SK-N-SH (cell line): ENCODE measurements around the gene PKP1. TPM values are rescaled to one million over a fixed set of nuclear protein-coding genes. Genes with fewer than 3 reads are reported as not detected.

Experiments used
- CTCF ChIA-PET: fragments of 300-600, 350-600 bp; formaldehyde crosslinking; extraction: SDS; loops from one replicate; lab custom pipeline; 2021; lab: Yijun Ruan, JAX
- POLR2A ChIA-PET: fragments of 350-600 bp; sonication (Branson Sonifier 250); formaldehyde crosslinking; extraction: SDS; loops from one replicate; lab custom pipeline; 2020; ENCODE audit warnings: antibody characterized with exemption, inconsistent platforms; lab: Yijun Ruan, JAX
- DNase-seq: peaks from one replicate; pipeline ENCODE4 v3.0.0; 2012
- H2AFZ ChIP-seq: fragments of 200-600 bp; sonication (generic); 2 replicates; pipeline ENCODE4 v1.8.1; 2016; ENCODE audit warnings: antibody characterized with exemption, mild to moderate bottlenecking, low read depth
- H3F3A ChIP-seq: fragments of 200-600 bp; sonication (generic); replicated peaks from 2 replicates; pipeline ENCODE3; 2016; ENCODE audit warnings: antibody characterized with exemption, mild to moderate bottlenecking; ENCODE audit not compliant: insufficient read depth
- H3K27ac ChIP-seq, 2 experiments: fragments of 200-500 bp in 1 of 2; fragments of 200-600 bp in 1 of 2; sonication (Bioruptor generic) in 1 of 2; sonication (generic), shearing (Covaris generic) in 1 of 2; 2 replicates each; pipeline versions ENCODE4 v1.5.1 to v1.6.1; 2014 to 2016; ENCODE audit warnings: low read depth in 2 of 2, inconsistent platforms in 1 of 2, low read length in 1 of 2, mild to moderate bottlenecking in 1 of 2, mixed read lengths in 1 of 2
- H3K27me3 ChIP-seq: fragments of 200-600 bp; sonication (generic), shearing (Covaris generic); 2 replicates; pipeline ENCODE4 v1.6.1; 2016; ENCODE audit warnings: mixed run types; ENCODE audit not compliant: insufficient read depth
- H3K36me3 ChIP-seq, 2 experiments: fragments of 200-500 bp in 1 of 2; fragments of 200-600 bp in 1 of 2; sonication (Bioruptor generic) in 1 of 2; sonication (generic) in 1 of 2; replicated peaks in 1 of 2; 2 replicates each; pipeline versions ENCODE3 to v1.5.1; 2014 to 2016; ENCODE audit warnings: low read length in 1 of 2, mild to moderate bottlenecking in 1 of 2; ENCODE audit not compliant: insufficient read depth in 2 of 2, control insufficient read depth in 1 of 2
- H3K4me1 ChIP-seq, 2 experiments: fragments of 200-500 bp in 1 of 2; fragments of 200-600 bp in 1 of 2; sonication (Bioruptor generic) in 1 of 2; sonication (generic), shearing (Covaris generic) in 1 of 2; 2 replicates each; pipeline versions ENCODE4 v1.5.1 to v1.6.1; 2014 to 2016; ENCODE audit warnings: low read depth in 1 of 2, low read length in 1 of 2, mixed run types in 1 of 2; ENCODE audit not compliant: insufficient read depth in 2 of 2, control insufficient read depth in 1 of 2
- H3K4me2 ChIP-seq: fragments of 200-600 bp; sonication (generic), shearing (Covaris generic); 2 replicates; pipeline ENCODE4 v1.6.1; 2017; ENCODE audit warnings: mixed run types
- H3K4me3 ChIP-seq, 2 experiments: fragments of 200-500 bp in 1 of 2; fragments of 200-600 bp in 1 of 2; sonication (Bioruptor generic) in 1 of 2; sonication (generic), shearing (Covaris generic) in 1 of 2; 2 replicates each; pipeline versions ENCODE4 v1.5.1 to v1.8.1; 2014 to 2016; ENCODE audit warnings: low read depth in 2 of 2, inconsistent platforms in 1 of 2, low read length in 1 of 2, mild to moderate bottlenecking in 1 of 2, mixed read lengths in 1 of 2, moderate library complexity in 1 of 2
- H3K79me2 ChIP-seq: fragments of 200-600 bp; sonication (generic); 2 replicates; pipeline ENCODE4 v1.8.1; 2017; ENCODE audit warnings: mild to moderate bottlenecking; ENCODE audit not compliant: insufficient read depth
- H3K9ac ChIP-seq: fragments of 200-600 bp; sonication (generic); 2 replicates; pipeline ENCODE4 v1.6.1; 2017; ENCODE audit warnings: mixed run types
- H3K9me2 ChIP-seq: fragments of 200-600 bp; sonication (generic); 2 replicates; pipeline ENCODE4 v1.6.1; 2017; ENCODE audit warnings: mixed run types
- H3K9me3 ChIP-seq: fragments of 200-600 bp; sonication (generic); 2 replicates; pipeline ENCODE4 v1.6.1; 2017; ENCODE audit warnings: mixed run types, mild to moderate bottlenecking, moderate library complexity
- H4K20me1 ChIP-seq: fragments of 200-600 bp; sonication (generic); 2 replicates; pipeline ENCODE4 v1.6.1; 2017; ENCODE audit warnings: mild to moderate bottlenecking, mixed run types; ENCODE audit not compliant: insufficient read depth
- CHD2 ChIP-seq: fragments of 150-350 bp; IDR thresholded peaks from 2 replicates; pipeline ENCODE4 v1.6.1; 2018; ENCODE audit warnings: low read length; ENCODE audit not compliant: partially characterized antibody
- CTCF ChIP-seq: fragments of 200-600 bp; sonication (generic); IDR thresholded peaks from 2 replicates; pipeline ENCODE4 v1.6.1; 2017; ENCODE audit warnings: antibody characterized with exemption, mild to moderate bottlenecking, moderate library complexity
- ELF1 ChIP-seq: IDR thresholded peaks from 2 replicates; pipeline ENCODE4 v1.4.0; 2012
- EP300 ChIP-seq, 2 experiments: IDR thresholded peaks; 2 replicates each; pipeline versions ENCODE4 v1.4.0 to v1.6.1; 2012; ENCODE audit warnings: borderline replicate concordance in 1 of 2, low read depth in 1 of 2, low read length in 1 of 2
- EZH2phosphoT487 ChIP-seq: fragments of 200-600 bp; sonication (generic); IDR thresholded peaks from 2 replicates; pipeline ENCODE4 v1.6.1; 2017; ENCODE audit warnings: low read depth, mixed run types, mild to moderate bottlenecking, antibody characterized with exemption, moderate library complexity, borderline replicate concordance
- FOXJ3 ChIP-seq: sonication (generic); formaldehyde crosslinking; IDR thresholded peaks from 2 replicates; pipeline ENCODE4 v1.5.1; 2020; ENCODE audit warnings: mild to moderate bottlenecking, missing genetic modification reagents
- GATA2 ChIP-seq: sonication (generic); formaldehyde crosslinking; IDR thresholded peaks from 2 replicates; pipeline ENCODE4 v1.5.0; 2020; ENCODE audit warnings: mild to moderate bottlenecking, missing genetic modification reagents
- JUND ChIP-seq: IDR thresholded peaks from 2 replicates; pipeline ENCODE4 v1.4.0; 2012
- MAX ChIP-seq: IDR thresholded peaks from 2 replicates; pipeline ENCODE4 v1.4.0; 2012; ENCODE audit warnings: low read depth
- MEF2A ChIP-seq: IDR thresholded peaks from 2 replicates; pipeline ENCODE4 v1.4.0; 2012; ENCODE audit warnings: low read depth, borderline replicate concordance
- MXI1 ChIP-seq: IDR thresholded peaks from 2 replicates; pipeline ENCODE4 v1.6.1; 2012; ENCODE audit warnings: mild to moderate bottlenecking, low read depth, low read length, improper control_type of control experiment
- NFIC ChIP-seq: IDR thresholded peaks from 2 replicates; pipeline ENCODE4 v1.4.0; 2012; ENCODE audit warnings: borderline replicate concordance
- NRF1 ChIP-seq: IDR thresholded peaks from 2 replicates; pipeline ENCODE4 v1.6.1; 2012; ENCODE audit warnings: low read depth, mild to moderate bottlenecking, low read length
- RAD21 ChIP-seq: IDR thresholded peaks from 2 replicates; pipeline ENCODE4 v1.6.1; 2012; ENCODE audit warnings: mild to moderate bottlenecking, low read length
- RCOR1 ChIP-seq: fragments of 150-350 bp; IDR thresholded peaks from 2 replicates; pipeline ENCODE4 v1.6.1; 2017; ENCODE audit warnings: antibody characterized with exemption, low read length
- RFX5 ChIP-seq: IDR thresholded peaks from 2 replicates; pipeline ENCODE4 v1.6.1; 2012; ENCODE audit warnings: mild to moderate bottlenecking, improper control_type of control experiment, low read length
- RXRA ChIP-seq: IDR thresholded peaks from 2 replicates; pipeline ENCODE4 v1.4.0; 2012; ENCODE audit warnings: low read depth, mild to moderate bottlenecking, borderline replicate concordance
- SMC3 ChIP-seq: IDR thresholded peaks from 2 replicates; pipeline ENCODE4 v1.6.1; 2012; ENCODE audit warnings: low read depth, low read length, improper control_type of control experiment
- TCF12 ChIP-seq: IDR thresholded peaks from 2 replicates; pipeline ENCODE4 v1.4.0; 2012
- USF1 ChIP-seq: IDR thresholded peaks from 2 replicates; pipeline ENCODE4 v1.4.0; 2012; ENCODE audit warnings: low read depth, borderline replicate concordance
- USF2 ChIP-seq: fragments of 150-350 bp; IDR thresholded peaks from 2 replicates; pipeline ENCODE4 v1.6.1; 2017; ENCODE audit warnings: antibody characterized with exemption, low read length, low read depth, borderline replicate concordance
- YY1 ChIP-seq: IDR thresholded peaks from 2 replicates; pipeline ENCODE4 v1.4.0; 2012; ENCODE audit warnings: low read depth, mild to moderate bottlenecking
- WGBS: methylation state at CpG from one replicate; pipeline ENCODE4 v1.1.6; 2017; ENCODE audit warnings: low lambda C conversion rate; 5-methylcytosine and 5-hydroxymethylcytosine counted together
- polyA plus RNA-seq, 3 experiments: library from polyadenylated mRNA; depleted of rRNA; stranded (reverse); fragments of >200 nt; gene quantifications; 2 replicates each; pipeline ENCODE4 v1.2.3, GENCODE V29; 2012

Gene PKP1
- polyA plus RNA-seq, 1 of the 3 experiments (the other 2 are of a cell fraction): not detected

- no peak overlapping the region for H3K27ac ChIP-seq
- H3F3A ChIP-seq: no peaks in the 10 kb centered on the region
- no peaks in the 10 kb centered on the region for H3K9me3 ChIP-seq
- H3K9me2 ChIP-seq: no peaks in the 10 kb centered on the region
- no peak overlapping the region for H3K4me2 ChIP-seq
- no peak overlapping the region for H2AFZ ChIP-seq
- no peak for DNase-seq
- H3K4me3 ChIP-seq: no peak overlapping the region
- POLR2A ChIA-PET: no interaction called here
- TF ChIP-seq ELF1 (no peak), MAX (no peak), GATA2 (CRISPR knock-in tag) (no peak), EP300 (IDR thresholded peaks at IDR 0.05; ENCODE audit: borderline replicate concordance in 1 of 2, low read depth in 1 of 2, low read length in 1 of 2) (no peak), RXRA (no peak), USF1 (no peak), NFIC (no peak), MXI1 (no peak), YY1 (no peak), MEF2A (no peak)
- H3K27me3 ChIP-seq: no peaks in the 10 kb centered on the region
- H3K79me2 ChIP-seq: no peaks in the 10 kb centered on the region
- no peaks in the 10 kb centered on the region for H4K20me1 ChIP-seq
- H3K9ac ChIP-seq: no peak overlapping the region
- H3K36me3 ChIP-seq: no peaks in the 10 kb centered on the region
- CTCF ChIA-PET: interaction anchor here (0.8 to 8.7 kb wide), 20 partner anchors 12 to 281 kb away, joined by 3 to 329 read pairs (median 8); partner anchors contain the start of gene TMEM9
- 55% methylated on average over 8 of the region's 10 CpGs for WGBS
- H3K4me1 ChIP-seq: peaks cover 0 to 11% of the 10 kb centered on the region in 2 experiments; a peak in 1 of 4 replicates
Measured at GRCh38 chr1:201253411-201253810, 29.9 kb upstream of the PKP1 start.

- Histone ChIP-seq H3K9me2 (no peaks in the 10 kb centered on the region), H3K9ac (no peak overlapping the region), H3K4me2 (no peak overlapping the region), H3F3A (no peaks in the 10 kb centered on the region), H3K9me3 (no peaks in the 10 kb centered on the region), H3K27me3 (no peaks in the 10 kb centered on the region), H3K79me2 (no peaks in the 10 kb centered on the region), H3K4me1 (peaks cover 0 to 11% of the 10 kb centered on the region in 2 experiments; a peak in 1 of 4 replicates), H3K27ac (no peak overlapping the region), H3K36me3 (no peaks in the 10 kb centered on the region), H3K4me3 (no peak overlapping the region), H4K20me1 (no peaks in the 10 kb centered on the region), H2AFZ (no peak overlapping the region)
- peak; percentile 19 for DNase-seq
- ChIA-PET CTCF (interaction anchor here (0.6 to 8.7 kb wide), 46 partner anchors 8 to 281 kb away, joined by 3 to 329 read pairs (median 6); partner anchors contain the start of genes TMEM9 and TNNT2), POLR2A (no interaction called here)
- TF ChIP-seq NFIC (no peak), NRF1 (no peak), ELF1 (no peak), RCOR1 (no peak), USF2 (no peak), EZH2phosphoT487 (no peak), CHD2 (no peak), MXI1 (no peak), RFX5 (no peak), MEF2A (no peak), CTCF (no peak), RAD21 (no peak), JUND (no peak), SMC3 (no peak), TCF12 (no peak), YY1 (no peak), EP300 (IDR thresholded peaks at IDR 0.05; ENCODE audit: borderline replicate concordance in 1 of 2, low read depth in 1 of 2, low read length in 1 of 2) (no peak), FOXJ3 (CRISPR knock-in tag) (no peak)
- WGBS: 78% methylated on average over 8 of the region's 9 CpGs
Measured at GRCh38 chr1:201253906-201254624, 29.2 kb upstream of the PKP1 start.
